NCI-H1092 (cell line): Measurements from ENCODE around the gene ASB4.

ENCODE experiments used
- DNase-seq: peaks from one replicate; lab custom pipeline; 2025; lab: John Stamatoyannopoulos, UW

The ASB4 gene

GRCh38 chr7:95526128-95526738, 40.5 kb downstream of the ASB4 start:
- DNase-seq, result no peak

GRCh38 chr7:95527033-95527775, 41.5 kb downstream of the ASB4 start:
- DNase-seq, result peak; percentile 63

GRCh38 chr7:95527776-95528250, 42.1 kb downstream of the ASB4 start:
- DNase-seq, result no peak

GRCh38 chr7:95529701-95530100, 44.0 kb downstream of the ASB4 start:
- DNase-seq, result no peak

- no peak for DNase-seq
Observed at GRCh38 chr7:95530881-95531280, 45.1 kb downstream of the ASB4 start.

- no peak for DNase-seq
Observed at GRCh38 chr7:95531605-95532219, 46.0 kb downstream of the ASB4 start.

GRCh38 chr7:95534796-95535195, 49.1 kb downstream of the ASB4 start:
- DNase-seq, result no peak

GRCh38 chr7:95535662-95536061, 49.9 kb downstream of the ASB4 start:
- no peak for DNase-seq

- no peak for DNase-seq
Observed at GRCh38 chr7:95536656-95537311, 51.0 kb downstream of the ASB4 start.

GRCh38 chr7:95537468-95537867, 51.7 kb downstream of the ASB4 start:
- no peak for DNase-seq

GRCh38 chr7:95539426-95539825, 53.7 kb downstream of the ASB4 start:
- DNase-seq, result no peak

- no peak for DNase-seq
Observed at GRCh38 chr7:95540366-95540765, 54.6 kb downstream of the ASB4 start.

GRCh38 chr7:95543312-95543711, 57.6 kb downstream of the ASB4 start:
- DNase-seq, result no peak

GRCh38 chr7:95544171-95544570, 58.4 kb downstream of the ASB4 start:
- no peak for DNase-seq

GRCh38 chr7:95545007-95545615, 59.4 kb downstream of the ASB4 start:
- peak; percentile 29 for DNase-seq

GRCh38 chr7:95545673-95546072, 59.9 kb downstream of the ASB4 start:
- no peak for DNase-seq

GRCh38 chr7:95546647-95547046, 60.9 kb downstream of the ASB4 start:
- no peak for DNase-seq

- DNase-seq, result no peak
Observed at GRCh38 chr7:95547361-95548348, 61.9 kb downstream of the ASB4 start.

GRCh38 chr7:95549818-95550529, 64.2 kb downstream of the ASB4 start:
- peak; percentile 85 for DNase-seq

GRCh38 chr7:95550546-95550945, 64.8 kb downstream of the ASB4 start:
- no peak for DNase-seq
